Gastroesophageal sphincter (tissue), 3 donors: ENCODE results near the gene ARHGEF38.

Source experiments
- POLR2A ChIP-seq, 2 donors: fragments of 450-650 bp; IDR thresholded peaks; one replicate each; pipeline ENCODE4 v1.6.1; 2017; ENCODE audit warnings: antibody characterized with exemption in 2 of 2, mild to moderate bottlenecking in 2 of 2, moderate library complexity in 1 of 2
- POLR2AphosphoS5 ChIP-seq: sonication (generic); formaldehyde crosslinking; IDR thresholded peaks from one replicate; pipeline ENCODE4 v1.6.1; 2017; ENCODE audit warnings: antibody characterized with exemption
- TF ChIP-seq, protein P1 (sequence below), 4 experiments: fragments of 200-600 bp in 2 of 4; fragments of 450-650 bp in 2 of 4; sonication (generic) in 1 of 4; IDR thresholded peaks; one replicate each; pipeline ENCODE4 v1.5.1; 2017 to 2019; ENCODE audit warnings: antibody characterized with exemption in 4 of 4, mild to moderate bottlenecking in 2 of 4, moderate library complexity in 2 of 4

DNA sequence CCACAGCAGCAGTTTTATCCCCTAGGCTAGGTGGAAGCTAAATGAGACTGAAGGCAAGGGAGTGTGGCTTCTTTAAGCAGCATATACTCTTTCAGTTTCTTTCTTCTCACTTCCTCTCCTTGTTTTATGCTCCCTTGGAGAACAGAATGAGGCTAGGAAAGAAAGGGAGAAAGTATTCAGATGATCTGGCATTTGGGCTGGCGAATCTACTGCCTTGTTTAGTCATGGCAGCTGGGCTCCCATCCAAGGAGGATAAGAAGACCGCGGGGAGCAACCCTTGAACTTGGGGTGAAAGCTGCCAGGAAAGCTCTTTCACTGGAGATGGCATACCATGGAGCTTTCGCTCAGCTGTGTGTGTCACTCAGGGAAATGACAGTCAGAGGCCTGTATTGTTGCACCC, 72.1 kb downstream of the ARHGEF38 start:
- TF ChIP-seq, protein P1, sequence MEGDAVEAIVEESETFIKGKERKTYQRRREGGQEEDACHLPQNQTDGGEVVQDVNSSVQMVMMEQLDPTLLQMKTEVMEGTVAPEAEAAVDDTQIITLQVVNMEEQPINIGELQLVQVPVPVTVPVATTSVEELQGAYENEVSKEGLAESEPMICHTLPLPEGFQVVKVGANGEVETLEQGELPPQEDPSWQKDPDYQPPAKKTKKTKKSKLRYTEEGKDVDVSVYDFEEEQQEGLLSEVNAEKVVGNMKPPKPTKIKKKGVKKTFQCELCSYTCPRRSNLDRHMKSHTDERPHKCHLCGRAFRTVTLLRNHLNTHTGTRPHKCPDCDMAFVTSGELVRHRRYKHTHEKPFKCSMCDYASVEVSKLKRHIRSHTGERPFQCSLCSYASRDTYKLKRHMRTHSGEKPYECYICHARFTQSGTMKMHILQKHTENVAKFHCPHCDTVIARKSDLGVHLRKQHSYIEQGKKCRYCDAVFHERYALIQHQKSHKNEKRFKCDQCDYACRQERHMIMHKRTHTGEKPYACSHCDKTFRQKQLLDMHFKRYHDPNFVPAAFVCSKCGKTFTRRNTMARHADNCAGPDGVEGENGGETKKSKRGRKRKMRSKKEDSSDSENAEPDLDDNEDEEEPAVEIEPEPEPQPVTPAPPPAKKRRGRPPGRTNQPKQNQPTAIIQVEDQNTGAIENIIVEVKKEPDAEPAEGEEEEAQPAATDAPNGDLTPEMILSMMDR (IDR thresholded peaks at IDR 0.05): no peak
- TF ChIP-seq POLR2A (IDR thresholded peaks at IDR 0.05) (no peak), POLR2AphosphoS5 (no peak)
